Breast epithelium (tissue), 4 donors: ENCODE results near the gene PLCH2. TPM values are rescaled to one million over a fixed set of nuclear protein-coding genes. Genes with fewer than 3 reads are reported as not detected.

ENCODE experiments used
- DNase-seq, 2 donors: peaks; one replicate each; pipeline ENCODE4 v3.0.0-alpha.2; 2019; ENCODE audit warnings: low spot score in 2 of 2
- H3K27ac ChIP-seq, 2 donors: fragments of 200-600 bp; sonication (generic) in 1 of 2; one replicate each; pipeline ENCODE4 v1.5.1; 2016 to 2019; ENCODE audit warnings: mild to moderate bottlenecking in 1 of 2
- H3K27me3 ChIP-seq, 2 donors: fragments of 200-600 bp; sonication (generic) in 1 of 2; one replicate each; pipeline versions ENCODE4 v1.5.1 to v1.6.0; 2017 to 2019; ENCODE audit warnings: control low read depth in 1 of 2, mild to moderate bottlenecking in 1 of 2
- H3K36me3 ChIP-seq: fragments of 200-600 bp; one replicate; pipeline ENCODE4 v1.5.1; 2019
- H3K4me1 ChIP-seq, 2 donors: fragments of 200-600 bp; sonication (generic); one replicate each; pipeline ENCODE4 v1.5.1; 2016 to 2019; ENCODE audit warnings: control low read depth in 1 of 2
- H3K4me3 ChIP-seq, 3 donors: fragments of 200-600 bp; sonication (generic); 1 replicate in 2 of 3; 2 replicates in 1 of 3; pipeline ENCODE4 v1.5.1; 2016 to 2019; ENCODE audit warnings: mild to moderate bottlenecking in 3 of 3, moderate library complexity in 2 of 3
- H3K9me3 ChIP-seq, 2 donors: fragments of 200-600 bp; sonication (generic) in 1 of 2; one replicate each; pipeline ENCODE4 v1.5.1; 2016 to 2019; ENCODE audit warnings: control low read depth in 1 of 2
- POLR2A ChIP-seq: fragments of 450-650 bp; IDR thresholded peaks from one replicate; pipeline ENCODE4 v1.6.1; 2016; ENCODE audit warnings: antibody characterized with exemption, mild to moderate bottlenecking, moderate library complexity
- POLR2AphosphoS5 ChIP-seq, 3 donors: sonication (generic); formaldehyde crosslinking; IDR thresholded peaks; one replicate each; pipeline ENCODE4 v1.6.1; 2017; ENCODE audit warnings: antibody characterized with exemption in 3 of 3
- intact Hi-C: fragments of 100-400 bp; cut with DNase I; formaldehyde crosslinking; loops from one replicate; pipeline ENCODE4 v1.15.1; 2023; ENCODE audit warnings: low total_unique reads
- total RNA-seq, 3 donors: library from RNA; depleted of rRNA; stranded (reverse); fragments of >200 nt; gene quantifications; one replicate each; pipeline ENCODE4 v1.1.0, GENCODE V29; 2016
- TF ChIP-seq, protein P1 (sequence below), 3 donors: fragments of 450-650 bp; IDR thresholded peaks; one replicate each; pipeline ENCODE4 v1.5.1; 2016 to 2017; ENCODE audit warnings: antibody characterized with exemption in 3 of 3, mild to moderate bottlenecking in 3 of 3, moderate library complexity in 3 of 3

PLCH2 gene
- total RNA-seq, 3 donors from 2014 or later: 0.16 to 12.0 (median 10.2) TPM

DNA sequence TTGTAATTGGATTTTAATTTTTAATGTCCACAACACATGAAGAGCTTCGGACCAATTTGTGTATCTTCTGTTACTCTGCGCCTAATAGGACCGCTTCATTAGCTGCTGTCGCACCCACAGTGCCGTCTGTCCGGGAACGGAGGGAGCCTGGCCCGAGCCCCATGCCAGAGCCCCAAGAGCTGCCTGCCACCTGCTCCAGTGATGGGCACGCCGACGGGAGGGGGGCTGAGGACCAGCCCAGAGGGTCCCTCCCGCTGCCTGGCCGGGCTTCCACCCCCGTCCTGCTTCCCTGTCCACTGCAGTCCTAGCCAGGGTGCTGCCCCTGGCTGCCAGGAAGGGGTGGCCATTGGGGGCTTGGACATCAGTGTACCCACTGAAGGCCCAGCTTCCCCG, 30.3 kb upstream of the PLCH2 start:
- Histone ChIP-seq H3K27ac (no peak overlapping the region), H3K9me3 (no peaks in the 10 kb centered on the region), H3K4me1 (no peaks in the 10 kb centered on the region), H3K36me3 (no peaks in the 10 kb centered on the region), H3K27me3 (peaks cover 4 to 45% of the 10 kb centered on the region in 2 donors), H3K4me3 (no peak overlapping the region)
- TF ChIP-seq, protein P1, sequence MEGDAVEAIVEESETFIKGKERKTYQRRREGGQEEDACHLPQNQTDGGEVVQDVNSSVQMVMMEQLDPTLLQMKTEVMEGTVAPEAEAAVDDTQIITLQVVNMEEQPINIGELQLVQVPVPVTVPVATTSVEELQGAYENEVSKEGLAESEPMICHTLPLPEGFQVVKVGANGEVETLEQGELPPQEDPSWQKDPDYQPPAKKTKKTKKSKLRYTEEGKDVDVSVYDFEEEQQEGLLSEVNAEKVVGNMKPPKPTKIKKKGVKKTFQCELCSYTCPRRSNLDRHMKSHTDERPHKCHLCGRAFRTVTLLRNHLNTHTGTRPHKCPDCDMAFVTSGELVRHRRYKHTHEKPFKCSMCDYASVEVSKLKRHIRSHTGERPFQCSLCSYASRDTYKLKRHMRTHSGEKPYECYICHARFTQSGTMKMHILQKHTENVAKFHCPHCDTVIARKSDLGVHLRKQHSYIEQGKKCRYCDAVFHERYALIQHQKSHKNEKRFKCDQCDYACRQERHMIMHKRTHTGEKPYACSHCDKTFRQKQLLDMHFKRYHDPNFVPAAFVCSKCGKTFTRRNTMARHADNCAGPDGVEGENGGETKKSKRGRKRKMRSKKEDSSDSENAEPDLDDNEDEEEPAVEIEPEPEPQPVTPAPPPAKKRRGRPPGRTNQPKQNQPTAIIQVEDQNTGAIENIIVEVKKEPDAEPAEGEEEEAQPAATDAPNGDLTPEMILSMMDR (IDR thresholded peaks at IDR 0.05): no peak
- TF ChIP-seq POLR2AphosphoS5 (IDR thresholded peaks at IDR 0.05) (no peak), POLR2A (no peak)
- intact Hi-C loops: no loop called here
- no peak for DNase-seq

GRCh38 chr1:2446394-2446793, 29.7 kb upstream of the PLCH2 start:
- no peak overlapping the region for H3K4me3 ChIP-seq
- no peaks in the 10 kb centered on the region for H3K9me3 ChIP-seq
- DNase-seq: no peak
- H3K27ac ChIP-seq: no peak overlapping the region
- H3K36me3 ChIP-seq: no peaks in the 10 kb centered on the region
- peaks cover 4 to 45% of the 10 kb centered on the region in 2 donors for H3K27me3 ChIP-seq
- TF ChIP-seq POLR2A: no peak
- H3K4me1 ChIP-seq: no peaks in the 10 kb centered on the region
- intact Hi-C loops: no loop called here

DNA sequence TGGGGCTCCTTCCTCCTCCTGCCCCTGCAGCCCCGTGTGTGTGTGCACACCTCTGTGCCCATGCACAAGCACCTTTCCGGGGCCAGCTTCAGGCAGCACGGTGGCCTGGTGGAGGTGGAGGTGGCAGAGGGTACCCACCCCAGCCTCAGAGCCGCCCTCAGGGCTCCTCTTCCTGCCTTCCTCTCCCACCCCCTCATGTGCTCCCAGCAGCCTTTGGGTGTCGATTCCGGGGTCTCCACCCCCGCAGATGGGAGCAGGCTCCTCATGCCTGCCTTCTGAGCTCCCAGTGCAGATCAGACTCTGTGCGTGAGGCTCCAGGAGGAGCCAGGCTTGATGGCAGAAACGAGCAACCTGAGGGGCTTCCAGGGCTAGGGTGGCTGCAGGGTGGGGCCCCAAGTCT, 29.2 kb upstream of the PLCH2 start:
- TF ChIP-seq POLR2AphosphoS5 (IDR thresholded peaks at IDR 0.05) (no peak), POLR2A (no peak)
- TF ChIP-seq, protein P1 (IDR thresholded peaks at IDR 0.05): no peak
- Histone ChIP-seq H3K9me3 (no peaks in the 10 kb centered on the region), H3K36me3 (no peaks in the 10 kb centered on the region), H3K4me3 (no peak overlapping the region), H3K4me1 (no peaks in the 10 kb centered on the region), H3K27me3 (peaks cover 4 to 42% of the 10 kb centered on the region in 2 donors), H3K27ac (no peak overlapping the region)
- no peak for DNase-seq
- intact Hi-C loops: no loop called here

- TF ChIP-seq, protein P1 (IDR thresholded peaks at IDR 0.05): no peak
- TF ChIP-seq POLR2A: no peak
- TF ChIP-seq POLR2AphosphoS5 (IDR thresholded peaks at IDR 0.05): no peak
- Histone ChIP-seq H3K36me3 (no peaks in the 10 kb centered on the region), H3K9me3 (no peaks in the 10 kb centered on the region), H3K4me1 (no peaks in the 10 kb centered on the region), H3K4me3 (no peak overlapping the region), H3K27ac (no peak overlapping the region), H3K27me3 (peaks cover 4 to 42% of the 10 kb centered on the region in 2 donors)
- intact Hi-C loops: no loop called here
- DNase-seq: no peak
These were observed 28.6 kb upstream of the PLCH2 start for GRCh38 chr1:2447276-2448097.

DNA sequence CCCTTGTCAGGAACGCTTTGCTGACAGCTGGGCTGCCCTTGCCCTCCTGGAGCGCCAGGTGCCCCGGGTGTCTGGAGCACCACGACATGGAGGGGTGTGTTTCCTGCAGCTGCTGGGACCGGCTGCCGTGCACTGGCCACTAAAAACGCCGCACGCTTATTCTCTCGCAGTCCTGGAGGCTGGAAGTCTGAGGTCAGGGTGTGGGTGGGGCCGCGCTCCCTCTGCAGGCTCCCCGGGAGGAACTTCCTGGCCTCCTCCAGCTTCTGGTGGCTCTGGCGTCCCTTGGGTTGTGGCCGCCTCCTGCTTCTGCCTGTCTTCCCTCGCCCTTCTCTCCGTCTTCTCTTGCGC, 28.0 kb upstream of the PLCH2 start:
- H3K4me3 ChIP-seq: no peak overlapping the region
- TF ChIP-seq POLR2AphosphoS5 (IDR thresholded peaks at IDR 0.05) (no peak), POLR2A (no peak)
- TF ChIP-seq, protein P1 (IDR thresholded peaks at IDR 0.05): no peak
- DNase-seq: no peak
- H3K27ac ChIP-seq: no peak overlapping the region
- no peaks in the 10 kb centered on the region for H3K4me1 ChIP-seq
- no peaks in the 10 kb centered on the region for H3K9me3 ChIP-seq
- H3K36me3 ChIP-seq: no peaks in the 10 kb centered on the region
- H3K27me3 ChIP-seq: peaks cover 4 to 41% of the 10 kb centered on the region in 2 donors
- intact Hi-C loops: no loop called here
